ENCODE data around the gene MELTF. TPM values are rescaled to one million over a fixed set of nuclear protein-coding genes. Genes with fewer than 3 reads are reported as not detected.

The MELTF gene
- total and polyA plus RNA-seq, 3 experiments from 2014 or later: 0.36 to 3.0 (median 2.2) TPM

DNA sequence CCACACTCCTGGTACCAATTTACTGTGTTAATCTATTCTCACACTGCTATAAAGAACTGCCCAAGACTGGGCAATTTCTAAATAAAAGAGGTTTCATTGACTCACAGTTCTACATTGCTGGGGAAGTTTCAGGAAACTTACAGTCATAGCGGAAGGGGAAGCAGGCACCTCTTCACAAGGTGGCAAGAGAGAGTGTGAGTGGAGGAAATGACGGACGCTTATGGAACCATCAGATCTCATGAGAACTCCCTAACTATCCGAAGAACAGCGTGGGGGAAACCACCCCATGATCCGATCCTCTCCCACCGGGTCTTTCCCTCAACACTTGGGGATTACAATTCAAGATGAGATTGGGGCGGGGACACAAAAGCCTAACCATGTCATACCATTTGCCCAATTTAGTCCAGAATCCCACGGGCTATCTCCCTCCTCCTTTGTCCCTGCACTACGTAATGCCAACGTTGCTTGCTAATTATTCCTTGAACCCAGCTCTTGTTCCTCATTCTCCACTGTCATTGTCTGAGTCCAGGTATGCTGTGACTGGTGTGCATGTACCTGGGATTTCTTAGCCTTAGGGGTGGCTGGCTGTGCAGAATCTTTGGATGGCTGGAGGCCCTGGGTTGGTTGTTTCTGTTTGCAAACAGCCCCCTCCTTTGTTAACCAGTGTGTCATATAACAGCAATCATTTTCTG lies 64.4 kb downstream of the MELTF start:
- Histone ChIP-seq H3K9me3 (ENCODE audit: low read length) (no peaks in the 10 kb centered on the region), H3K27ac (ENCODE audit: low read depth, low read length) (no peak overlapping the region), H3K4me1 (ENCODE audit: insufficient read depth, low read length) (no peaks in the 10 kb centered on the region), H3K4me3 (ENCODE audit: low read length) (no peak overlapping the region), H3K36me3 (ENCODE audit: insufficient read depth, low read length) (no peaks in the 10 kb centered on the region), H3K27me3 (ENCODE audit: insufficient read depth, low read length, poor library complexity, severe bottlenecking) (no peaks in the 10 kb centered on the region)
- no peaks in the 10 kb centered on the region for H3K9me3 Mint-ChIP-seq
- H3K27me3 Mint-ChIP-seq: peaks cover 2 to 4% of the 10 kb centered on the region in 2 donors
- ChIA-PET CTCF (no interaction called here), POLR2A (no interaction called here)
- no peaks in the 10 kb centered on the region for H3K36me3 Mint-ChIP-seq
- H3K4me3 Mint-ChIP-seq: peak overlapping the region in 1 of 7 donors; percentile 70
- no peak overlapping the region for H3K27ac Mint-ChIP-seq
- DNase-seq: no peak
- peaks cover 3 to 13% (median 4%) of the 10 kb centered on the region in 3 donors for H3K4me1 Mint-ChIP-seq

DNA sequence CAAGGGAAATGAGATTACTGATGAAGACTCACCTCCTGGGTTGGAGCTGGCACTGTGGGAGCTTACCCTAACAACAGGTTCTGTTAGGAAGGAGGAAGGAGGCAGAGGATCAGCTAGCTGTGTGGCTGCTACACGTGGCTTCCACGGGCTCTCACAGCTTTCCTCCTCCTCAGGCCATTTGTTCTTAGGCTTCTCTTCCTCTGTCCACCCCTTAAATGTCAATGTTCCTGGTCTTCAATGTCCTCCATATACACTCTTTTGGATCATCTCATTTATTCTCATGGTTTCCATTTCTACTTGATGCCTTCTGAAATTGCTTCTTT lies 66.0 kb downstream of the MELTF start:
- Mint-ChIP-seq H3K36me3 (no peaks in the 10 kb centered on the region), H3K27ac (no peak overlapping the region), H3K4me1 (peaks cover 0 to 9% (median 4%) of the 10 kb centered on the region in 3 donors), H3K9me3 (no peaks in the 10 kb centered on the region), H3K27me3 (peaks cover 4 to 8% of the 10 kb centered on the region in 2 donors), H3K4me3 (no peak overlapping the region)
- Histone ChIP-seq H3K36me3 (ENCODE audit: insufficient read depth, low read length) (no peaks in the 10 kb centered on the region), H3K4me1 (ENCODE audit: insufficient read depth, low read length) (no peaks in the 10 kb centered on the region), H3K4me3 (ENCODE audit: low read length) (no peak overlapping the region), H3K9me3 (ENCODE audit: low read length) (no peaks in the 10 kb centered on the region), H3K27ac (ENCODE audit: low read depth, low read length) (no peak overlapping the region), H3K27me3 (ENCODE audit: insufficient read depth, low read length, poor library complexity, severe bottlenecking) (no peaks in the 10 kb centered on the region)
- CTCF ChIA-PET: no interaction called here
- DNase-seq: no peak
- POLR2A ChIA-PET: no interaction called here

DNA sequence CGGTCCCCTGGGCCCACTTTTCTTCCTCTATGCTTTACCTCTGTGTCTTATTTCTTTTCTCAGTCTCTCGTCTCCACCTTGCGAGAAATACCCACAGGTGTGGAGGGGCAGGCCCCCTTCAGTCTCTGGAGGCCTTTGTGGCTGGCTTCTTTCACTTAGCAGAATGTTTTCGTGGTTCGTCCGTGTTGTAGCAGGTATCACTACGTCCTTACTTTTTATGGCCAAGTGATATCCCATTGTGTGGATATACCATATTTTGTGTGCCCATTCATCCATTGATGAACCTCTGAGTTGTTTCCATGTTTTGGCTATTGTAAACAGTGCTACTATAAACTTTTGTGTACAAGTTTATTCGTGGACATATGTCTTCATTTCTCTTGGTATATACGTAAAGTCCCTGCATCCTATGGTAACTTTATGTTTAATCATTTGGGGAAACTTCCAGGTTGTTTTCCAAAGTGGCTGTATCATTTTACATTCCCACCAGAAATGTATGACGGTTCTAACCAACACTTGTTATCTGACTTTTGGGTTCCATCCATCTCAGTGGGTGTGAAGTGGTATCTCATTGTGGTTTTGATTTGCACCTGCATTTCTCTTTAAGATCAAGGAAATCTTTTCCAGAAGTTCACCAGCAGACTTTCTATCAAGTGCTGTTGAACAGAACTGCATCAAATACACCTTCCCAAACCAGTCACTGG lies 66.5 kb downstream of the MELTF start:
- Mint-ChIP-seq H3K27ac (no peak overlapping the region), H3K36me3 (no peaks in the 10 kb centered on the region), H3K27me3 (peaks cover 4 to 8% of the 10 kb centered on the region in 2 donors), H3K4me3 (no peak overlapping the region), H3K4me1 (peaks cover 0 to 7% (median 4%) of the 10 kb centered on the region in 3 donors), H3K9me3 (no peaks in the 10 kb centered on the region)
- Histone ChIP-seq H3K27me3 (ENCODE audit: insufficient read depth, low read length, poor library complexity, severe bottlenecking) (no peaks in the 10 kb centered on the region), H3K36me3 (ENCODE audit: insufficient read depth, low read length) (no peaks in the 10 kb centered on the region), H3K4me3 (ENCODE audit: low read length) (no peak overlapping the region), H3K9me3 (ENCODE audit: low read length) (no peaks in the 10 kb centered on the region), H3K27ac (ENCODE audit: low read depth, low read length) (no peak overlapping the region), H3K4me1 (ENCODE audit: insufficient read depth, low read length) (no peaks in the 10 kb centered on the region)
- POLR2A ChIA-PET: no interaction called here
- CTCF ChIA-PET: no interaction called here
- DNase-seq: no peak

DNA sequence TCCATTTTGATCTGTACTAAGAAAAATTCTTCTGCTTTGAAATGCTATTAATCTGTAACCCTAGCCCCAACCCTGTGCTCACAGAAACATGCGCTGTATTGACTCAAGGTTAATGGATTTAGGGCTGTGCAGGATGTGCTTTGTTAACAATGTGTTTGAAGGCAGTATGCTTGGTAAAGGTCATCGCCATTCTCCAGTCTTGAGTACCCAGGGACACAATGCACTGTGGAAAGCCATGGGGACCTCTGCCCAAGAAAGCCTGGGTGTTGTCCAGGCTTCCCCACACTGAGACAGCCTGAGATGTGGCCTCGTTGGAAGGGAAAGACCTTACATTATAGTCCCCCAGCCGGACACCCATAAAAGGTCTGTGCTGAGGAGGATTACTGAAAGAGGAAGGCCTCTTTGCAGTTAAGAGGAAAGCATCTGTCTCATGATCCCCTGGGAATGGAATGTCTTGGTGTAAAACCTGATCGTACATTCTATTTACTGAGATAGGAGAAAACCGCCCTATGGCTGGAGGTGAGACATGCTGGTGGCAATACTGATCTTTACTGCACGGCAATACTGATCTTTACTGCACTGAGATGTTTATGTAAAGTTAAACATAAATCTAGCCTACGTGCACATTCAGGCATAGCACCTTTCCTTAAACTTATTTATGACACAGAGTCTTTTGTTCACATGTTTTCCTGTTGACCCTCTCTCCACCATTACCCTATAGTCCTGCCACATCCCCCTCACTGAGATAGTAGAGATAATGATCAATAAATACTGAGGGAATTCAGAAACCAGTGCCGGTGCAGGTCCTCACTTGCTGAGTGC lies 67.3 kb downstream of the MELTF start:
- POLR2A ChIA-PET: no interaction called here
- H3K4me1 ChIP-seq (ENCODE audit: insufficient read depth, low read length): no peaks in the 10 kb centered on the region

DNA sequence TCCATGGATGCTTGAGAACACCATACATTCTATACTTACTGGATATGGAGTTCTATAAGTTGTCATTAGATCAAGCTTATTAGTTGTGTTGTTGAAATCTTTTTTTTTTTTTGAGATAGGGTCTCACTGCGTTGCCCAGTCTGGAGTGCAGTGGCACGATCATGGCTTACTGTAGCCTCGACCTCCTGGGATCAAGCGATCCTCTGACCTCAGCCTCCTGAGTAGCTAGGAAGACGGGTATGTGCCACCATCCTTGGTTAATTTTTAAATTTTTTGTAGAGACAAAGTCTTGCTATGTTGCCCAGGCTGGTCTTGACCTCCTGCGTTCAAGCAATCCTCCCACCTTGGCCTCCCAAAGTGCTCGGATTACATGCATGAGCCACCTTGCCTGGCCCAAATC lies 74.8 kb downstream of the MELTF start:
- ChIA-PET POLR2A (interaction anchor here (0.8 kb wide), 1 partner anchor 12 kb away, joined by 3 read pairs; a partner anchor contains a TSS), CTCF (no interaction called here)

More for the DNA sequence above, 67.3 kb downstream of the MELTF start:
- no peaks in the 10 kb centered on the region for H3K27me3 ChIP-seq (ENCODE audit: insufficient read depth, low read length, poor library complexity, severe bottlenecking)
- Mint-ChIP-seq H3K36me3 (no peaks in the 10 kb centered on the region), H3K27me3 (peaks cover 4 to 7% of the 10 kb centered on the region in 2 donors), H3K9me3 (no peaks in the 10 kb centered on the region), H3K27ac (no peak overlapping the region), H3K4me1 (no peaks in the 10 kb centered on the region), H3K4me3 (no peak overlapping the region)
- H3K4me3 ChIP-seq (ENCODE audit: low read length): no peak overlapping the region
- no peaks in the 10 kb centered on the region for H3K9me3 ChIP-seq (ENCODE audit: low read length)
- no peaks in the 10 kb centered on the region for H3K36me3 ChIP-seq (ENCODE audit: insufficient read depth, low read length)
- no peak overlapping the region for H3K27ac ChIP-seq (ENCODE audit: low read depth, low read length)
- DNase-seq: no peak
- CTCF ChIA-PET: no interaction called here

More for the DNA sequence above, 74.8 kb downstream of the MELTF start:
- Mint-ChIP-seq H3K27ac (no peak overlapping the region), H3K27me3 (peaks cover 2 to 11% of the 10 kb centered on the region in 2 donors), H3K36me3 (no peaks in the 10 kb centered on the region), H3K4me1 (no peaks in the 10 kb centered on the region), H3K4me3 (no peak overlapping the region), H3K9me3 (no peaks in the 10 kb centered on the region)
- no peak for DNase-seq
- H3K9me3 ChIP-seq (ENCODE audit: low read length): no peaks in the 10 kb centered on the region
- H3K27me3 ChIP-seq (ENCODE audit: insufficient read depth, low read length, poor library complexity, severe bottlenecking): no peaks in the 10 kb centered on the region
- H3K4me3 ChIP-seq (ENCODE audit: low read length): no peak overlapping the region
- no peaks in the 10 kb centered on the region for H3K4me1 ChIP-seq (ENCODE audit: insufficient read depth, low read length)
- no peak overlapping the region for H3K27ac ChIP-seq (ENCODE audit: low read depth, low read length)
- H3K36me3 ChIP-seq (ENCODE audit: insufficient read depth, low read length): no peaks in the 10 kb centered on the region

Other genes starting within 250 kb of the MELTF start
- gene SENP5, start 161.9 kb downstream of the MELTF start, total RNA-seq: 10 to 100 TPM; 39.6 to 40.9 TPM
- gene SENP5, start 161.9 kb downstream of the MELTF start, polyA plus RNA-seq: 9.6 TPM
- gene NCBP2, start 87.3 kb downstream of the MELTF start, total RNA-seq: 100 to 1,000 TPM; 127 to 131 TPM
- 70.7 TPM for gene NCBP2, start 87.3 kb downstream of the MELTF start, polyA plus RNA-seq
- gene PIGZ, start 61.0 kb downstream of the MELTF start, total RNA-seq: under 1 TPM; 0.31 to 0.49 TPM
- not detected for gene PIGZ, start 61.0 kb downstream of the MELTF start, polyA plus RNA-seq

Data from CD8-positive, alpha-beta memory T cell (primary cell).